Measurements from ENCODE around the gene NFKB2. TPM values are rescaled to one million over a fixed set of nuclear protein-coding genes. Genes with fewer than 3 reads are reported as not detected.

Gene NFKB2
- total RNA-seq, 4 donors from 2014 or later: 12.3 to 26.0 (median 15.3) TPM

- no peak overlapping the region for H3K27ac ChIP-seq
- no peaks in the 10 kb centered on the region for H3K27me3 ChIP-seq
- no peak for TF ChIP-seq POLR2A (IDR thresholded peaks at IDR 0.05)
- no peak for TF ChIP-seq CTCF (IDR thresholded peaks at IDR 0.05)
- no peak for DNase-seq
- intact Hi-C loops (cut with DNase I): no loop called here
- 85 to 88% methylated on average over 2 of the region's 2 CpGs for WGBS, 2 donors
- H3K4me3 ChIP-seq (replicated peaks in 1 of 3): no peak overlapping the region
- no peaks in the 10 kb centered on the region for H3K9me3 ChIP-seq
- peaks cover 65 to 85% of the 10 kb centered on the region in 2 donors for H3K36me3 ChIP-seq
- no peaks in the 10 kb centered on the region for H3K4me1 ChIP-seq
Observed at GRCh38 chr10:102375867-102376266, 19.6 kb upstream of the NFKB2 start.

GRCh38 chr10:102376901-102377300 lies 18.6 kb upstream of the NFKB2 start:
- Histone ChIP-seq H3K27ac (no peak overlapping the region), H3K36me3 (peaks cover 63 to 83% of the 10 kb centered on the region in 2 donors), H3K9me3 (no peaks in the 10 kb centered on the region), H3K27me3 (no peaks in the 10 kb centered on the region), H3K4me1 (no peaks in the 10 kb centered on the region), H3K4me3 (replicated peaks in 1 of 3) (no peak overlapping the region)
- DNase-seq: no peak
- intact Hi-C loops (cut with DNase I): no loop called here
- 97 to 98% methylated on average over 12 of the region's 12 CpGs for WGBS, 2 donors
- TF ChIP-seq CTCF (IDR thresholded peaks at IDR 0.05) (no peak), POLR2A (IDR thresholded peaks at IDR 0.05) (no peak)

- no peak overlapping the region for H3K4me3 ChIP-seq (replicated peaks in 1 of 3)
- WGBS, 2 donors: 94% methylated on average over 5 to 6 of the region's 6 CpGs
- no peak overlapping the region for H3K27ac ChIP-seq
- no peaks in the 10 kb centered on the region for H3K9me3 ChIP-seq
- TF ChIP-seq CTCF (IDR thresholded peaks at IDR 0.05) (no peak), POLR2A (IDR thresholded peaks at IDR 0.05) (no peak)
- H3K27me3 ChIP-seq: no peaks in the 10 kb centered on the region
- peaks cover 65 to 72% of the 10 kb centered on the region in 2 donors for H3K36me3 ChIP-seq
- intact Hi-C loops (cut with DNase I): no loop called here
- no peaks in the 10 kb centered on the region for H3K4me1 ChIP-seq
- DNase-seq: no peak
Observed at GRCh38 chr10:102379383-102379782, 16.1 kb upstream of the NFKB2 start.

GRCh38 chr10:102381983-102382382 lies 13.5 kb upstream of the NFKB2 start:
- WGBS, 2 donors: 90 to 96% methylated on average over 9 of the region's 9 CpGs
- Histone ChIP-seq H3K9me3 (no peaks in the 10 kb centered on the region), H3K27me3 (no peaks in the 10 kb centered on the region), H3K4me3 (replicated peaks in 1 of 3) (no peak overlapping the region), H3K36me3 (peaks cover 47 to 52% of the 10 kb centered on the region in 2 donors), H3K27ac (no peak overlapping the region), H3K4me1 (no peaks in the 10 kb centered on the region)
- intact Hi-C loops (cut with DNase I): no loop called here
- TF ChIP-seq POLR2A (IDR thresholded peaks at IDR 0.05) (no peak), CTCF (IDR thresholded peaks at IDR 0.05) (no peak)
- DNase-seq: no peak

- DNase-seq: no peak
- intact Hi-C loops (cut with DNase I): no loop called here
- Histone ChIP-seq H3K36me3 (peaks cover 40 to 49% of the 10 kb centered on the region in 2 donors), H3K4me1 (no peaks in the 10 kb centered on the region), H3K27ac (no peak overlapping the region), H3K27me3 (no peaks in the 10 kb centered on the region), H3K9me3 (no peaks in the 10 kb centered on the region), H3K4me3 (replicated peaks in 1 of 3) (no peak overlapping the region)
- WGBS, 2 donors: 92 to 96% methylated on average over 8 of the region's 8 CpGs
- TF ChIP-seq POLR2A (IDR thresholded peaks at IDR 0.05): no peak
- no peak for TF ChIP-seq CTCF (IDR thresholded peaks at IDR 0.05)
Observed at GRCh38 chr10:102382871-102383270, 12.6 kb upstream of the NFKB2 start.

Measured in thyroid gland (tissue), 4 donors.